ENCODE results near the gene CEACAM3.
"Not testable (repeated sequence)": the region's sequence is repeated elsewhere in the genome, so short reads cannot be mapped to it uniquely, and the experiment has no call there.

DNA sequence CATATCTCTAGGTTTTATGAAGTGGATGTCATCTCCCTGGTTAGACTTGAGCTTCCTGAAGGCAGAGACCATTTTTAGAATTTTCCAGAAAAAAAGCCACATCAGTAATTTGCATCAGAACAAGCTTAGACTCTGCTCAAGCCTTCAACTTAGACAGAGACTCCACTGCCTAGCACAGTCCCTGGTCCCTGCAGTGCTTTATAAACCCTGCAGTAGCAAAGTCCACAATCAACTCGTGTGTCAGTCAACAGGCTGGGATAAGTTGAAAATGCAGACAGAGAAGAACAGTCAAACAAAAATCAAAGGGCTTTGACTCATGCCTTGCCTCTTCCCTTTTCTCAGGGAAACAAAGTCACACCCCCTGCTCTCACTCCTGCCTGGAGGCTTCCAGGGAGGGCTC, 7.9 kb upstream of the CEACAM3 start:
- not testable (repeated sequence) for TF ChIP-seq ZNF544 (tag by site-specific recombination; IDR thresholded peaks at IDR 0.05); ZNF302 (tag by site-specific recombination; IDR thresholded peaks at IDR 0.05; ENCODE audit: low read depth); ZNF350 (tag by site-specific recombination; IDR thresholded peaks at IDR 0.05); ZNF140 (tag by site-specific recombination; IDR thresholded peaks at IDR 0.05); ZNF274 (IDR thresholded peaks at IDR 0.05; ENCODE audit: low read length); ZNF274 (tag by site-specific recombination; IDR thresholded peaks at IDR 0.05; ENCODE audit: borderline replicate concordance); ZNF792 (tag by site-specific recombination; IDR thresholded peaks at IDR 0.05); KLF10 (tag by site-specific recombination; IDR thresholded peaks at IDR 0.05)
- TF ChIP-seq, protein P1, sequence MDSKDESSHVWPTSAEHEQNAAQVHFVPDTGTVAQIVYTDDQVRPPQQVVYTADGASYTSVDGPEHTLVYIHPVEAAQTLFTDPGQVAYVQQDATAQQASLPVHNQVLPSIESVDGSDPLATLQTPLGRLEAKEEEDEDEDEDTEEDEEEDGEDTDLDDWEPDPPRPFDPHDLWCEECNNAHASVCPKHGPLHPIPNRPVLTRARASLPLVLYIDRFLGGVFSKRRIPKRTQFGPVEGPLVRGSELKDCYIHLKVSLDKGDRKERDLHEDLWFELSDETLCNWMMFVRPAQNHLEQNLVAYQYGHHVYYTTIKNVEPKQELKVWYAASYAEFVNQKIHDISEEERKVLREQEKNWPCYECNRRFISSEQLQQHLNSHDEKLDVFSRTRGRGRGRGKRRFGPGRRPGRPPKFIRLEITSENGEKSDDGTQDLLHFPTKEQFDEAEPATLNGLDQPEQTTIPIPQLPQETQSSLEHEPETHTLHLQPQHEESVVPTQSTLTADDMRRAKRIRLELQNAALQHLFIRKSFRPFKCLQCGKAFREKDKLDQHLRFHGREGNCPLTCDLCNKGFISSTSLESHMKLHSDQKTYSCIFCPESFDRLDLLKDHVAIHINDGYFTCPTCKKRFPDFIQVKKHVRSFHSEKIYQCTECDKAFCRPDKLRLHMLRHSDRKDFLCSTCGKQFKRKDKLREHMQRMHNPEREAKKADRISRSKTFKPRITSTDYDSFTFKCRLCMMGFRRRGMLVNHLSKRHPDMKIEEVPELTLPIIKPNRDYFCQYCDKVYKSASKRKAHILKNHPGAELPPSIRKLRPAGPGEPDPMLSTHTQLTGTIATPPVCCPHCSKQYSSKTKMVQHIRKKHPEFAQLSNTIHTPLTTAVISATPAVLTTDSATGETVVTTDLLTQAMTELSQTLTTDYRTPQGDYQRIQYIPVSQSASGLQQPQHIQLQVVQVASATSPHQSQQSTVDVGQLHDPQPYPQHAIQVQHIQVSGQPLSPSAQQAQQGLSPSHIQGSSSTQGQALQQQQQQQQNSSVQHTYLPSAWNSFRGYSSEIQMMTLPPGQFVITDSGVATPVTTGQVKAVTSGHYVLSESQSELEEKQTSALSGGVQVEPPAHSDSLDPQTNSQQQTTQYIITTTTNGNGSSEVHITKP (tag by site-specific recombination; IDR thresholded peaks at IDR 0.05), result not testable (repeated sequence)
- TF ChIP-seq, protein P2, sequence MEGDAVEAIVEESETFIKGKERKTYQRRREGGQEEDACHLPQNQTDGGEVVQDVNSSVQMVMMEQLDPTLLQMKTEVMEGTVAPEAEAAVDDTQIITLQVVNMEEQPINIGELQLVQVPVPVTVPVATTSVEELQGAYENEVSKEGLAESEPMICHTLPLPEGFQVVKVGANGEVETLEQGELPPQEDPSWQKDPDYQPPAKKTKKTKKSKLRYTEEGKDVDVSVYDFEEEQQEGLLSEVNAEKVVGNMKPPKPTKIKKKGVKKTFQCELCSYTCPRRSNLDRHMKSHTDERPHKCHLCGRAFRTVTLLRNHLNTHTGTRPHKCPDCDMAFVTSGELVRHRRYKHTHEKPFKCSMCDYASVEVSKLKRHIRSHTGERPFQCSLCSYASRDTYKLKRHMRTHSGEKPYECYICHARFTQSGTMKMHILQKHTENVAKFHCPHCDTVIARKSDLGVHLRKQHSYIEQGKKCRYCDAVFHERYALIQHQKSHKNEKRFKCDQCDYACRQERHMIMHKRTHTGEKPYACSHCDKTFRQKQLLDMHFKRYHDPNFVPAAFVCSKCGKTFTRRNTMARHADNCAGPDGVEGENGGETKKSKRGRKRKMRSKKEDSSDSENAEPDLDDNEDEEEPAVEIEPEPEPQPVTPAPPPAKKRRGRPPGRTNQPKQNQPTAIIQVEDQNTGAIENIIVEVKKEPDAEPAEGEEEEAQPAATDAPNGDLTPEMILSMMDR (tag by site-specific recombination; IDR thresholded peaks at IDR 0.05), result not testable (repeated sequence)
- TF ChIP-seq, protein P3, sequence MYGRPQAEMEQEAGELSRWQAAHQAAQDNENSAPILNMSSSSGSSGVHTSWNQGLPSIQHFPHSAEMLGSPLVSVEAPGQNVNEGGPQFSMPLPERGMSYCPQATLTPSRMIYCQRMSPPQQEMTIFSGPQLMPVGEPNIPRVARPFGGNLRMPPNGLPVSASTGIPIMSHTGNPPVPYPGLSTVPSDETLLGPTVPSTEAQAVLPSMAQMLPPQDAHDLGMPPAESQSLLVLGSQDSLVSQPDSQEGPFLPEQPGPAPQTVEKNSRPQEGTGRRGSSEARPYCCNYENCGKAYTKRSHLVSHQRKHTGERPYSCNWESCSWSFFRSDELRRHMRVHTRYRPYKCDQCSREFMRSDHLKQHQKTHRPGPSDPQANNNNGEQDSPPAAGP (tag by site-specific recombination; IDR thresholded peaks at IDR 0.05), result not testable (repeated sequence)
